Limb (tissue), 2 donors: ENCODE measurements around the gene SAMD14.

Source experiments
- DNase-seq, 2 donors: peaks; one replicate each; pipeline ENCODE4 v3.0.0-alpha.2; 2016; ENCODE audit errors: extremely low spot score in 2 of 2

SAMD14 gene

GRCh38 chr17:50129728-50130558, at the start of gene SAMD14:
TSS of gene SAMD14 (minus strand) at chr17:50130160. CDS start at chr17:50124959, 5,201 bp downstream.
- peak in 1 of 2 donors; percentile 85 for DNase-seq

- peak; percentile 74 to 77 for DNase-seq
These were observed 48.2 kb upstream of the SAMD14 start for GRCh38 chr17:50177983-50178834.

- DNase-seq = no peak
These were observed 47.5 kb upstream of the SAMD14 start for GRCh38 chr17:50177476-50177875.

GRCh38 chr17:50176559-50177357, 46.8 kb upstream of the SAMD14 start:
- DNase-seq = no peak

GRCh38 chr17:50175035-50175807, 45.3 kb upstream of the SAMD14 start:
- no peak for DNase-seq

GRCh38 chr17:50174444-50174843, 44.5 kb upstream of the SAMD14 start:
- no peak for DNase-seq

- DNase-seq = peak; percentile 75 to 84
These were observed 43.5 kb upstream of the SAMD14 start for GRCh38 chr17:50173335-50173941.

GRCh38 chr17:50172936-50173334, 43.0 kb upstream of the SAMD14 start:
- DNase-seq = no peak

GRCh38 chr17:50172130-50172529, 42.2 kb upstream of the SAMD14 start:
- no peak for DNase-seq

GRCh38 chr17:50171371-50172071, 41.6 kb upstream of the SAMD14 start:
- no peak for DNase-seq

GRCh38 chr17:50170662-50171370, 40.9 kb upstream of the SAMD14 start:
- no peak for DNase-seq

GRCh38 chr17:50169881-50170459, 40.0 kb upstream of the SAMD14 start:
- DNase-seq = no peak

- peak in 1 of 2 donors; percentile 90 for DNase-seq
These were observed 39.3 kb upstream of the SAMD14 start for GRCh38 chr17:50169121-50169764.

- no peak for DNase-seq
These were observed 38.4 kb upstream of the SAMD14 start for GRCh38 chr17:50168319-50168718.

- DNase-seq = no peak
These were observed 37.4 kb upstream of the SAMD14 start for GRCh38 chr17:50167371-50167770.

- no peak for DNase-seq
These were observed 36.7 kb upstream of the SAMD14 start for GRCh38 chr17:50166518-50167181.

GRCh38 chr17:50165867-50166517, 36.0 kb upstream of the SAMD14 start, which contains the start of gene SGCA:
TSS of gene SGCA (plus strand) at chr17:50166005. CDS start at chr17:50166041, 36 bp downstream.
- DNase-seq = no peak
